GM19239 (cell line): ENCODE data around the gene PHF21A.
A peak's percentile ranks its signal among the peaks of the same experiment; 100 is the strongest.

Experiments used
- DNase-seq: peaks from one replicate; pipeline ENCODE4 v3.0.0; 2011; ENCODE audit warnings: low spot score; ENCODE audit not compliant: insufficient read length
- FAIRE-seq: peaks from 2 replicates; lab custom pipeline; 2011; peaks lifted over from hg19 to GRCh38; lab: Jason Lieb, UNC

PHF21A gene

GRCh38 chr11:46099963-46100316 lies 21.3 kb downstream of the PHF21A start:
- FAIRE-seq = peak; percentile 91

GRCh38 chr11:46090375-46090774 lies 30.9 kb downstream of the PHF21A start:
- FAIRE-seq = no peak
- DNase-seq = no peak

More at GRCh38 chr11:46099963-46100316, 21.3 kb downstream of the PHF21A start:
- no peak for DNase-seq

GRCh38 chr11:46079662-46080061 lies 41.6 kb downstream of the PHF21A start:
- no peak for DNase-seq
- no peak for FAIRE-seq

- FAIRE-seq (no peak), DNase-seq (no peak)
Observed at GRCh38 chr11:46075928-46076327, 45.3 kb downstream of the PHF21A start.

- DNase-seq (no peak), FAIRE-seq (no peak)
Observed at GRCh38 chr11:46075168-46075567, 46.1 kb downstream of the PHF21A start.

GRCh38 chr11:46073632-46074031 lies 47.6 kb downstream of the PHF21A start:
- DNase-seq = no peak
- FAIRE-seq = no peak

GRCh38 chr11:46072172-46072964 lies 48.9 kb downstream of the PHF21A start:
- no peak for DNase-seq
- FAIRE-seq = no peak

GRCh38 chr11:46071091-46071490 lies 50.2 kb downstream of the PHF21A start:
- FAIRE-seq (no peak), DNase-seq (no peak)

GRCh38 chr11:46069595-46069994 lies 51.7 kb downstream of the PHF21A start:
- no peak for FAIRE-seq
- no peak for DNase-seq

GRCh38 chr11:46066335-46066734 lies 54.9 kb downstream of the PHF21A start:
- DNase-seq = no peak

GRCh38 chr11:46065681-46066080 lies 55.6 kb downstream of the PHF21A start:
- DNase-seq = no peak

More at GRCh38 chr11:46066335-46066734, 54.9 kb downstream of the PHF21A start:
- no peak for FAIRE-seq

GRCh38 chr11:46064221-46064620 lies 57.0 kb downstream of the PHF21A start:
- DNase-seq (no peak), FAIRE-seq (no peak)

More at GRCh38 chr11:46065681-46066080, 55.6 kb downstream of the PHF21A start:
- FAIRE-seq = no peak

GRCh38 chr11:46063138-46063537 lies 58.1 kb downstream of the PHF21A start:
- peak; percentile 26 for FAIRE-seq
- no peak for DNase-seq

- FAIRE-seq (no peak), DNase-seq (no peak)
Observed at GRCh38 chr11:46060013-46060412, 61.2 kb downstream of the PHF21A start.

- no peak for DNase-seq
- no peak for FAIRE-seq
Observed at GRCh38 chr11:46057489-46057888, 63.8 kb downstream of the PHF21A start.

- no peak for DNase-seq
- FAIRE-seq = no peak
Observed at GRCh38 chr11:46055371-46055770, 65.9 kb downstream of the PHF21A start.

GRCh38 chr11:46051102-46051501 lies 70.2 kb downstream of the PHF21A start:
- FAIRE-seq = no peak
- no peak for DNase-seq

GRCh38 chr11:46050662-46051061 lies 70.6 kb downstream of the PHF21A start:
- no peak for FAIRE-seq
- DNase-seq = no peak

GRCh38 chr11:46050003-46050461 lies 71.2 kb downstream of the PHF21A start:
- FAIRE-seq (no peak), DNase-seq (no peak)

GRCh38 chr11:46049325-46049897 lies 71.8 kb downstream of the PHF21A start:
- DNase-seq (no peak), FAIRE-seq (no peak)

- FAIRE-seq = no peak
- no peak for DNase-seq
Observed at GRCh38 chr11:46048198-46048597, 73.1 kb downstream of the PHF21A start.

- no peak for FAIRE-seq
- no peak for DNase-seq
Observed at GRCh38 chr11:46047520-46047919, 73.7 kb downstream of the PHF21A start.
